ENCODE measurements around the gene PIF1.
A peak's percentile ranks its signal among the peaks of the same experiment; 100 is the strongest.

PIF1 gene

GRCh38 chr15:64792282-64792681 lies 33.2 kb downstream of the PIF1 start:
- DNase-seq (ENCODE audit: low read depth) = peak; percentile 29
- no peak for TF ChIP-seq CTCF (IDR thresholded peaks at IDR 0.05; ENCODE audit: low read depth, low read length, missing control alignments)
- in situ Hi-C loops (cut with HindIII; ENCODE audit: low sequenced_read_pairs) = no loop called here
- no peak overlapping the region for H3K4me3 ChIP-seq (ENCODE audit: low read depth, low read length)

GRCh38 chr15:64791401-64791800 lies 34.0 kb downstream of the PIF1 start:
- no peak for DNase-seq (ENCODE audit: low read depth)

GRCh38 chr15:64783796-64784195 lies 41.7 kb downstream of the PIF1 start:
- TF ChIP-seq CTCF (IDR thresholded peaks at IDR 0.05; ENCODE audit: low read depth, low read length, missing control alignments) = no peak
- DNase-seq (ENCODE audit: low read depth) = no peak
- in situ Hi-C loops (cut with HindIII; ENCODE audit: low sequenced_read_pairs) = loop anchor here (5.0 kb wide), 1 partner anchor 54 kb away; no protein-coding TSS in a partner anchor
- H3K4me3 ChIP-seq (ENCODE audit: low read depth, low read length) = no peak overlapping the region

More at GRCh38 chr15:64791401-64791800, 34.0 kb downstream of the PIF1 start:
- no peak overlapping the region for H3K4me3 ChIP-seq (ENCODE audit: low read depth, low read length)
- in situ Hi-C loops (cut with HindIII; ENCODE audit: low sequenced_read_pairs) = no loop called here
- TF ChIP-seq CTCF (IDR thresholded peaks at IDR 0.05; ENCODE audit: low read depth, low read length, missing control alignments) = no peak

- DNase-seq (ENCODE audit: low read depth) = no peak
- in situ Hi-C loops (cut with HindIII; ENCODE audit: low sequenced_read_pairs) = loop anchor here (5.0 kb wide), 1 partner anchor 55 kb away; no protein-coding TSS in a partner anchor
- H3K4me3 ChIP-seq (ENCODE audit: low read depth, low read length) = no peak overlapping the region
- TF ChIP-seq CTCF (IDR thresholded peaks at IDR 0.05; ENCODE audit: low read depth, low read length, missing control alignments) = no peak
Observed at GRCh38 chr15:64782751-64783150, 42.7 kb downstream of the PIF1 start.

- DNase-seq (ENCODE audit: low read depth) = no peak
- in situ Hi-C loops (cut with HindIII; ENCODE audit: low sequenced_read_pairs) = loop anchor here (5.0 kb wide), 1 partner anchor 56 kb away; no protein-coding TSS in a partner anchor
- H3K4me3 ChIP-seq (ENCODE audit: low read depth, low read length) = no peak overlapping the region
- no peak for TF ChIP-seq CTCF (IDR thresholded peaks at IDR 0.05; ENCODE audit: low read depth, low read length, missing control alignments)
Observed at GRCh38 chr15:64781299-64781698, 44.1 kb downstream of the PIF1 start.

- no peak for DNase-seq (ENCODE audit: low read depth)
- in situ Hi-C loops (cut with HindIII; ENCODE audit: low sequenced_read_pairs) = loop anchor here (5.0 kb wide), 1 partner anchor 57 kb away; no protein-coding TSS in a partner anchor
- no peak for TF ChIP-seq CTCF (IDR thresholded peaks at IDR 0.05; ENCODE audit: low read depth, low read length, missing control alignments)
- no peak overlapping the region for H3K4me3 ChIP-seq (ENCODE audit: low read depth, low read length)
Observed at GRCh38 chr15:64780600-64781156, 44.8 kb downstream of the PIF1 start.
